IMR-90 (cell line): ENCODE measurements around the gene NUDCD3. TPM values are rescaled to one million over a fixed set of nuclear protein-coding genes. Genes with fewer than 3 reads are reported as not detected.

Source experiments
- ATAC-seq: fragments of 200-7000 bp; cut with Tn5 transposase; 2 replicates; pipeline ENCODE4 v1.9.1; 2020; ENCODE audit warnings: low read depth, mild to moderate bottlenecking, moderate library complexity
- BruUV-seq: library from RNA; stranded (reverse); fragments of 400-500 nt; replicated peaks from 2 replicates; lab custom pipeline; 2021; lab: Mats Ljungman, UMichigan
- CTCF ChIA-PET: fragments of 300-600 bp; formaldehyde crosslinking; extraction: SDS; loops from one replicate; lab custom pipeline; 2021; ENCODE audit warnings: antibody characterized with exemption; lab: Yijun Ruan, JAX
- POLR2A ChIA-PET: fragments of 300-600 bp; sonication (Branson Sonifier 250); formaldehyde crosslinking; loops from one replicate; lab custom pipeline; 2022; ENCODE audit warnings: antibody characterized with exemption; ENCODE audit not compliant: unreplicated experiment; lab: Charles Lee
- DNase-seq: peaks from one replicate; pipeline ENCODE4 v3.0.0; 2013
- H2AFZ ChIP-seq: replicated peaks from 2 replicates; pipeline ENCODE3; 2013; ENCODE audit warnings: low read length, mild to moderate bottlenecking; ENCODE audit not compliant: poor library complexity
- H2AK5ac ChIP-seq: 2 replicates; pipeline ENCODE4 v1.6.1; 2013; ENCODE audit warnings: low read depth, low read length, inconsistent platforms
- H2AK9ac ChIP-seq: replicated peaks from 2 replicates; pipeline ENCODE3; 2013; ENCODE audit warnings: mild to moderate bottlenecking, low read depth, low read length, moderate library complexity; ENCODE audit not compliant: poor library complexity
- H2BK120ac ChIP-seq: 2 replicates; pipeline ENCODE4 v1.6.1; 2013; ENCODE audit warnings: low read depth, low read length, inconsistent platforms
- H2BK15ac ChIP-seq: 3 replicates; pipeline ENCODE4 v1.6.1; 2013; ENCODE audit warnings: low read depth, low read length, inconsistent platforms
- H2BK20ac ChIP-seq: 2 replicates; pipeline ENCODE4 v1.6.1; 2013; ENCODE audit warnings: low read depth, mild to moderate bottlenecking, inconsistent platforms, low read length, moderate library complexity
- H2BK5ac ChIP-seq: 2 replicates; pipeline ENCODE4 v1.6.1; 2013; ENCODE audit warnings: mild to moderate bottlenecking, low read depth, low read length, inconsistent platforms; ENCODE audit not compliant: poor library complexity, severe bottlenecking
- H3K14ac ChIP-seq: replicated peaks from 2 replicates; pipeline ENCODE4 v1.6.1; 2013; ENCODE audit warnings: low read depth, low read length, inconsistent platforms
- H3K18ac ChIP-seq: 2 replicates; pipeline ENCODE4 v1.6.1; 2013; ENCODE audit warnings: low read depth, low read length, control low read depth
- H3K23ac ChIP-seq: 2 replicates; pipeline ENCODE4 v1.6.1; 2013; ENCODE audit warnings: low read depth, low read length, inconsistent platforms
- H3K27ac ChIP-seq: 2 replicates; pipeline ENCODE4 v1.5.1; 2013; ENCODE audit warnings: mild to moderate bottlenecking, control low read depth, low read length; ENCODE audit not compliant: insufficient read depth
- H3K27me3 ChIP-seq: 2 replicates; pipeline ENCODE4 v1.6.1; 2013; ENCODE audit warnings: low read length; ENCODE audit not compliant: control insufficient read depth, insufficient read depth
- H3K36me3 ChIP-seq: 2 replicates; pipeline ENCODE4 v1.6.1; 2013; ENCODE audit warnings: low read length, mixed read lengths; ENCODE audit not compliant: control insufficient read depth, insufficient read depth
- H3K4ac ChIP-seq: 2 replicates; pipeline ENCODE4 v1.6.1; 2013; ENCODE audit warnings: low read depth, low read length, inconsistent platforms
- H3K4me1 ChIP-seq: 2 replicates; pipeline ENCODE4 v1.6.1; 2013; ENCODE audit warnings: low read length, mixed read lengths; ENCODE audit not compliant: control insufficient read depth, insufficient read depth
- H3K4me2 ChIP-seq: 2 replicates; pipeline ENCODE4 v1.6.1; 2013; ENCODE audit warnings: low read depth, mild to moderate bottlenecking, control low read depth, low read length, moderate library complexity
- H3K4me3 ChIP-seq: 2 replicates; pipeline ENCODE4 v1.5.1; 2013; ENCODE audit warnings: low read depth, mild to moderate bottlenecking, control low read depth, low read length, moderate library complexity; ENCODE audit not compliant: insufficient read depth
- H3K56ac ChIP-seq: 2 replicates; pipeline ENCODE4 v1.6.1; 2013; ENCODE audit warnings: low read length, inconsistent platforms; ENCODE audit not compliant: insufficient read depth; ENCODE audit errors: extremely low read depth
- H3K79me1 ChIP-seq, 2 experiments: 2 replicates each; pipeline ENCODE4 v1.6.1; 2013; ENCODE audit warnings: low read length in 2 of 2, inconsistent platforms in 1 of 2, low read depth in 1 of 2
- H3K9ac ChIP-seq: 2 replicates; pipeline ENCODE4 v1.6.1; 2013; ENCODE audit warnings: low read depth, low read length, control low read depth
- H3K9me1 ChIP-seq: 2 replicates; pipeline ENCODE4 v1.6.1; 2013; ENCODE audit warnings: low read length, inconsistent platforms; ENCODE audit not compliant: insufficient read depth
- H3K9me3 ChIP-seq: 2 replicates; pipeline ENCODE4 v1.6.1; 2013; ENCODE audit warnings: low read length; ENCODE audit not compliant: control insufficient read depth, insufficient read depth
- H4K20me1 ChIP-seq: 2 replicates; pipeline ENCODE4 v1.6.1; 2013; ENCODE audit warnings: low read length, inconsistent platforms; ENCODE audit not compliant: insufficient read depth
- H4K5ac ChIP-seq: 2 replicates; pipeline ENCODE4 v1.6.1; 2013; ENCODE audit warnings: mild to moderate bottlenecking, low read depth, low read length, control low read depth
- H4K8ac ChIP-seq, 2 experiments: 2 replicates each; pipeline ENCODE4 v1.6.1; 2013; ENCODE audit warnings: low read depth in 2 of 2, low read length in 2 of 2, control low read depth in 1 of 2, inconsistent platforms in 1 of 2
- H4K91ac ChIP-seq: 2 replicates; pipeline ENCODE4 v1.6.1; 2013; ENCODE audit warnings: low read depth, low read length, inconsistent platforms; ENCODE audit not compliant: insufficient read depth
- BHLHE40 ChIP-seq: fragments of 150-350 bp; IDR thresholded peaks from 2 replicates; pipeline ENCODE4 v1.6.1; 2016; ENCODE audit warnings: mild to moderate bottlenecking, low read depth, low read length
- CEBPB ChIP-seq: IDR thresholded peaks from 2 replicates; pipeline ENCODE4 v1.6.1; 2012; ENCODE audit warnings: low read depth, low read length, improper control_type of control experiment
- CHD1 ChIP-seq: IDR thresholded peaks from 2 replicates; pipeline ENCODE4 v1.6.1; 2012; ENCODE audit warnings: low read depth, low read length, improper control_type of control experiment
- FOS ChIP-seq: fragments of 150-350 bp; IDR thresholded peaks from 2 replicates; pipeline ENCODE4 v1.6.1; 2016; ENCODE audit warnings: low read depth, low read length
- MAFK ChIP-seq: IDR thresholded peaks from 2 replicates; pipeline ENCODE4 v1.6.1; 2012; ENCODE audit warnings: low read depth, low read length, improper control_type of control experiment
- MAZ ChIP-seq: IDR thresholded peaks from 2 replicates; pipeline ENCODE4 v1.6.1; 2012; ENCODE audit warnings: low read depth, mild to moderate bottlenecking, low read length, improper control_type of control experiment, moderate library complexity, borderline replicate concordance
- MXI1 ChIP-seq: IDR thresholded peaks from 2 replicates; pipeline ENCODE4 v1.6.1; 2012; ENCODE audit warnings: low read depth, mild to moderate bottlenecking, low read length, moderate library complexity, borderline replicate concordance
- POLR2A ChIP-seq: IDR thresholded peaks from 2 replicates; pipeline ENCODE4 v1.6.1; 2012; ENCODE audit warnings: mild to moderate bottlenecking, low read depth, low read length
- RAD21 ChIP-seq: IDR thresholded peaks from 2 replicates; pipeline ENCODE4 v1.6.1; 2012; ENCODE audit warnings: low read length, improper control_type of control experiment
- RFX5 ChIP-seq: IDR thresholded peaks from 2 replicates; pipeline ENCODE4 v1.8.0; 2012; ENCODE audit warnings: low read depth, mild to moderate bottlenecking, low read length, moderate library complexity
- USF2 ChIP-seq: fragments of 150-350 bp; IDR thresholded peaks from 2 replicates; pipeline ENCODE4 v1.6.1; 2017; ENCODE audit warnings: mild to moderate bottlenecking, antibody characterized with exemption, low read length, low read depth
- WGBS, 2 experiments: methylation state at CpG; one replicate each; pipeline versions ENCODE4 v1.1.5 to v1.1.7; 2013; ENCODE audit warnings: missing lambda C conversion rate in 2 of 2; ENCODE audit not compliant: insufficient read length in 1 of 2; ENCODE audit errors: extremely low coverage in 2 of 2; 5-methylcytosine and 5-hydroxymethylcytosine counted together
- dilution Hi-C: fragments of 300-500 bp; cut with HindIII; formaldehyde crosslinking; loops from one replicate; pipeline ENCODE4 v1.14.3; 2018; ENCODE audit warnings: low sequenced_read_pairs; ENCODE audit not compliant: unreplicated experiment
- in situ Hi-C: fragments of 300-500 bp; cut with MboI; formaldehyde crosslinking; loops from 3 replicates; pipeline ENCODE4 v1.14.3; 2019; ENCODE audit warnings: low sequenced_read_pairs, inconsistent platforms, mixed read lengths
- intact Hi-C: fragments of 100-400 bp; cut with micrococcal nuclease; formaldehyde crosslinking; loops from 2 replicates; pipeline ENCODE4 v1.10.0; 2022
- polyA plus RNA-seq, 3 experiments: library from polyadenylated mRNA; depleted of rRNA; stranded (reverse); fragments of >200 nt; gene quantifications; 2 replicates each; pipeline ENCODE4 v1.2.3, GENCODE V29; 2012; ENCODE audit warnings: low replicate concordance in 1 of 3
- total RNA-seq: library from RNA; depleted of rRNA; stranded (reverse); fragments of >200 nt; gene quantifications from 2 replicates; pipeline ENCODE4 v1.2.3, GENCODE V29; 2012

The NUDCD3 gene
- total and polyA plus RNA-seq, 2 of the 4 experiments (the other 2 are of a cell fraction) = 49.5 to 76.0 TPM

DNA sequence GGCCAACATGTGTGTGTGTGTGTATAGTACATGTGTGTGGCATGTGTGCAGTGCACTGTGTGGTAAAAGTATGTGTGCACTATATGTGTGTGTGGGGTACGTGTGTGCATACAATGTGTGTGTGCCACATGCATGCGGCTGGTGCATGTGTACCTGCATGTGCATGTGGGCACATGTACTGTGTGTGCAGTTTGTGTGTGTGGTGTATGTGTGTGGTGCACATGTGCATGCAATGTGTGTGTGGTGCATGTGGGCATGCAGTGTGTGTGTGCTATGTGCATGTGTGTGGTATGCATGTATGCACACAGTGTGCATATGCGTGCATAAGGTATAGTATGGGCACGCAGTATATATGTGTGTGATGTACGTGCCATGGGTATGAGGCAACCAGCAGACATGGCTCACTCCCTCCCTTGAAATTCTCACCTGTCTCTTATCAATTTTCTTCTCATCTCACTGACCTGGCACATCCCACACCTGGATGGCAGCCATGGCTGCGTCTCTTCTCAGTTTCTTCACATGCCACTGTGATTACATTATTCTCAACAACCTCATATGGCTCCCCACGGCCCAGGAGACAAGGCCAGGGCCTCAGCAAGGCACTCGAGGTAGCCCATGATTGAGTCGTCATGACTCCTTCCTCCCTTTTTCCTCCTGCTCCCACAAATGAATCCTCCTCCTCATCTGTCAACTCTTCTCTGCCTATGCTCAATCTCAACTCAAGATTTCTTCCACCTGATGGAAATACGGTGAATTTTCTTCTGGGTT, 57.0 kb downstream of the NUDCD3 start:
- no peak overlapping the region for H2BK120ac ChIP-seq
- H3K4me2 ChIP-seq = no peak overlapping the region
- no peak overlapping the region for H2BK5ac ChIP-seq
- H2AK9ac ChIP-seq = peak overlapping the region; percentile 39
- no TSS peak for BruUV-seq
- no peaks in the 10 kb centered on the region for H3K27me3 ChIP-seq
- H3K4ac ChIP-seq = no peak overlapping the region
- peaks cover 2% of the 10 kb centered on the region for H3K36me3 ChIP-seq
- no peak overlapping the region for H4K5ac ChIP-seq
- no peak overlapping the region for H4K8ac ChIP-seq
- in situ Hi-C loops = no loop called here
- no peak overlapping the region for H3K4me3 ChIP-seq
- H3K23ac ChIP-seq = 0 out of 2 replicates have a peak overlapping the region, but pooled peaks have one; percentile 20
- 77% methylated on average over 6 of the region's 10 CpGs; no CpG with 5 or more reads in 1 of the 2 experiments for WGBS, 2 experiments
- no peak for ATAC-seq
- H3K4me1 ChIP-seq = peaks cover 3% of the 10 kb centered on the region
- no peak for DNase-seq
- dilution Hi-C loops = no loop called here
- no peak overlapping the region for H3K56ac ChIP-seq
- H3K27ac ChIP-seq = no peak overlapping the region
- peak overlapping the region; percentile 26 for H2AFZ ChIP-seq
- H3K9me1 ChIP-seq = peaks cover 32% of the 10 kb centered on the region
- H3K9ac ChIP-seq = no peak overlapping the region
- intact Hi-C loops = no loop called here
- peaks cover 36% of the 10 kb centered on the region for H4K20me1 ChIP-seq
- no peak overlapping the region for H2BK20ac ChIP-seq
- peaks cover 48 to 71% of the 10 kb centered on the region in 2 experiments for H3K79me1 ChIP-seq
- H3K18ac ChIP-seq = no peak overlapping the region
- H4K91ac ChIP-seq = no peak overlapping the region
- H2AK5ac ChIP-seq = peak overlapping the region; percentile 20; the same call in 1 of the 2 replicates
- POLR2A ChIA-PET = no interaction called here
- CTCF ChIA-PET = interaction anchor here (0.6 kb wide), 1 partner anchor 11 kb away, joined by 3 read pairs; no protein-coding TSS in a partner anchor
- no peak overlapping the region for H2BK15ac ChIP-seq
- no peak for TF ChIP-seq FOS
- no peak for TF ChIP-seq RFX5
- no peak for TF ChIP-seq CEBPB
- TF ChIP-seq CHD1 = no peak
- no peak for TF ChIP-seq MAZ
- no peak for TF ChIP-seq MAFK
- TF ChIP-seq RAD21 = no peak
- no peak for TF ChIP-seq USF2
- TF ChIP-seq POLR2A = no peak
- no peak for TF ChIP-seq MXI1
- no peak for TF ChIP-seq BHLHE40
- peak overlapping the region; percentile 33; the same call in 1 of the 2 replicates for H3K14ac ChIP-seq
- H3K9me3 ChIP-seq = no peaks in the 10 kb centered on the region
